Hypothalamus (tissue), 51 donors: ENCODE results near the gene EXOC3.
"Not testable (repeated sequence)": the region's sequence is repeated elsewhere in the genome, so short reads cannot be mapped to it uniquely, and the experiment has no call there.

Experiments used
- DNase-seq, 51 donors: peaks; one replicate each; lab custom pipeline; 2025; lab: John Stamatoyannopoulos, UW

The EXOC3 gene

GRCh38 chr5:483011-483410, 40.0 kb downstream of the EXOC3 start:
- no peak for DNase-seq

GRCh38 chr5:483434-484140, 40.6 kb downstream of the EXOC3 start:
- no peak for DNase-seq

- no peak for DNase-seq
Measured at GRCh38 chr5:484556-484955, 41.6 kb downstream of the EXOC3 start.

GRCh38 chr5:485113-485945, 42.4 kb downstream of the EXOC3 start:
- no peak for DNase-seq

- DNase-seq, result no peak
Measured at GRCh38 chr5:485946-486491, 43.0 kb downstream of the EXOC3 start.

GRCh38 chr5:486597-486996, 43.6 kb downstream of the EXOC3 start:
- DNase-seq, result not testable (repeated sequence)

- DNase-seq, result no peak
Measured at GRCh38 chr5:488241-488640, 45.3 kb downstream of the EXOC3 start.

GRCh38 chr5:488744-489688, 46.0 kb downstream of the EXOC3 start:
- DNase-seq, result no peak

- no peak for DNase-seq
Measured at GRCh38 chr5:489689-490080, 46.7 kb downstream of the EXOC3 start.

- no peak for DNase-seq
Measured at GRCh38 chr5:490116-491106, 47.4 kb downstream of the EXOC3 start.

GRCh38 chr5:491119-491855, 48.3 kb downstream of the EXOC3 start:
- no peak for DNase-seq

GRCh38 chr5:491856-492155, 48.8 kb downstream of the EXOC3 start:
- DNase-seq, result no peak

- no peak for DNase-seq
Measured at GRCh38 chr5:492314-492893, 49.4 kb downstream of the EXOC3 start.

- DNase-seq, result no peak
Measured at GRCh38 chr5:493119-493701, 50.2 kb downstream of the EXOC3 start.

- no peak for DNase-seq
Measured at GRCh38 chr5:493758-494157, 50.8 kb downstream of the EXOC3 start.

- no peak for DNase-seq
Measured at GRCh38 chr5:494667-495255, 51.8 kb downstream of the EXOC3 start.

GRCh38 chr5:496028-496427, 53.1 kb downstream of the EXOC3 start:
- no peak for DNase-seq
